ENCODE data around the gene PDYN. TPM values are rescaled to one million over a fixed set of nuclear protein-coding genes. Genes with fewer than 3 reads are reported as not detected.

PDYN gene
- total and polyA plus RNA-seq, 5 donors: not detected

- intact Hi-C loops (cut with DNase I): no loop called here
- Histone ChIP-seq H3K27ac (ENCODE audit: low read length) (no peak overlapping the region), H3K4me3 (ENCODE audit: low read length) (no peak overlapping the region), H3K27me3 (ENCODE audit: control insufficient read depth, insufficient read depth) (peaks cover 6% of the 10 kb centered on the region), H3K4me1 (ENCODE audit: control insufficient read depth, insufficient read depth, low read length) (no peaks in the 10 kb centered on the region), H3K9me3 (ENCODE audit: control insufficient read depth, low read length) (no peaks in the 10 kb centered on the region)
- DNase-seq (no peak), ATAC-seq (no peak)
- 16% methylated on average over 20 of the region's 20 CpGs for WGBS
Observed at GRCh38 chr20:2006452-2007361, 12.8 kb upstream of the PDYN start.

GRCh38 chr20:2005831-2006426, 12.1 kb upstream of the PDYN start:
- DNase-seq: peak; percentile 53 to 86 (median 82)
- WGBS: 20% methylated on average over 12 of the region's 12 CpGs
- ATAC-seq: peak in 1 of 2 donors; percentile 35
- H3K4me3 ChIP-seq (ENCODE audit: low read length): no peak overlapping the region
- H3K27me3 ChIP-seq (ENCODE audit: control insufficient read depth, insufficient read depth): peaks cover 8% of the 10 kb centered on the region
- H3K27ac ChIP-seq (ENCODE audit: low read length): no peak overlapping the region
- no peaks in the 10 kb centered on the region for H3K4me1 ChIP-seq (ENCODE audit: control insufficient read depth, insufficient read depth, low read length)
- H3K9me3 ChIP-seq (ENCODE audit: control insufficient read depth, low read length): no peaks in the 10 kb centered on the region
- intact Hi-C loops (cut with DNase I): no loop called here

- H3K4me3 ChIP-seq (ENCODE audit: low read length): no peak overlapping the region
- H3K4me1 ChIP-seq (ENCODE audit: control insufficient read depth, insufficient read depth, low read length): no peaks in the 10 kb centered on the region
- H3K9me3 ChIP-seq (ENCODE audit: control insufficient read depth, low read length): no peaks in the 10 kb centered on the region
- H3K27ac ChIP-seq (ENCODE audit: low read length): no peak overlapping the region
- DNase-seq (no peak), ATAC-seq (no peak)
- 93% methylated on average over 1 of the region's 1 CpG for WGBS
- intact Hi-C loops (cut with DNase I): no loop called here
- H3K27me3 ChIP-seq (ENCODE audit: control insufficient read depth, insufficient read depth): peaks cover 8% of the 10 kb centered on the region
Observed at GRCh38 chr20:2005359-2005758, 11.5 kb upstream of the PDYN start.

GRCh38 chr20:2004171-2004570, 10.3 kb upstream of the PDYN start:
- DNase-seq (no peak), ATAC-seq (no peak)
- intact Hi-C loops (cut with DNase I): no loop called here
- Histone ChIP-seq H3K27me3 (ENCODE audit: control insufficient read depth, insufficient read depth) (peaks cover 8% of the 10 kb centered on the region), H3K27ac (ENCODE audit: low read length) (no peak overlapping the region), H3K4me1 (ENCODE audit: control insufficient read depth, insufficient read depth, low read length) (no peaks in the 10 kb centered on the region), H3K4me3 (ENCODE audit: low read length) (no peak overlapping the region), H3K9me3 (ENCODE audit: control insufficient read depth, low read length) (no peaks in the 10 kb centered on the region)
- 17% methylated on average over 1 of the region's 1 CpG for WGBS

GRCh38 chr20:2002365-2002764, 8.5 kb upstream of the PDYN start:
- DNase-seq (no peak), ATAC-seq (no peak)
- no peak overlapping the region for H3K4me3 ChIP-seq (ENCODE audit: low read length)
- H3K4me1 ChIP-seq (ENCODE audit: control insufficient read depth, insufficient read depth, low read length): no peaks in the 10 kb centered on the region
- no peak overlapping the region for H3K27ac ChIP-seq (ENCODE audit: low read length)
- intact Hi-C loops (cut with DNase I): no loop called here
- 71% methylated on average over 4 of the region's 4 CpGs for WGBS
- H3K9me3 ChIP-seq (ENCODE audit: control insufficient read depth, low read length): no peaks in the 10 kb centered on the region
- H3K27me3 ChIP-seq (ENCODE audit: control insufficient read depth, insufficient read depth): peaks cover 5% of the 10 kb centered on the region

GRCh38 chr20:2001119-2001518, 7.3 kb upstream of the PDYN start:
- H3K27ac ChIP-seq (ENCODE audit: low read length): no peak overlapping the region
- H3K9me3 ChIP-seq (ENCODE audit: control insufficient read depth, low read length): no peaks in the 10 kb centered on the region
- DNase-seq (no peak), ATAC-seq (no peak)
- no peak overlapping the region for H3K4me3 ChIP-seq (ENCODE audit: low read length)
- intact Hi-C loops (cut with DNase I): no loop called here
- H3K4me1 ChIP-seq (ENCODE audit: control insufficient read depth, insufficient read depth, low read length): no peaks in the 10 kb centered on the region
- WGBS: 66% methylated on average over 3 of the region's 3 CpGs
- H3K27me3 ChIP-seq (ENCODE audit: control insufficient read depth, insufficient read depth): peaks cover 5% of the 10 kb centered on the region

GRCh38 chr20:2000285-2000684, 6.4 kb upstream of the PDYN start:
- no peaks in the 10 kb centered on the region for H3K4me1 ChIP-seq (ENCODE audit: control insufficient read depth, insufficient read depth, low read length)
- intact Hi-C loops (cut with DNase I): no loop called here
- WGBS: 65% methylated on average over 6 of the region's 6 CpGs

GRCh38 chr20:1998715-1999114, 4.9 kb upstream of the PDYN start:
- DNase-seq (no peak), ATAC-seq (no peak)
- H3K4me3 ChIP-seq (ENCODE audit: low read length): no peak overlapping the region
- no peaks in the 10 kb centered on the region for H3K9me3 ChIP-seq (ENCODE audit: control insufficient read depth, low read length)
- H3K27ac ChIP-seq (ENCODE audit: low read length): no peak overlapping the region
- H3K4me1 ChIP-seq (ENCODE audit: control insufficient read depth, insufficient read depth, low read length): no peaks in the 10 kb centered on the region
- WGBS: 51% methylated on average over 3 of the region's 3 CpGs
- intact Hi-C loops (cut with DNase I): no loop called here
- H3K27me3 ChIP-seq (ENCODE audit: control insufficient read depth, insufficient read depth): peaks cover 2% of the 10 kb centered on the region

More at GRCh38 chr20:2000285-2000684, 6.4 kb upstream of the PDYN start:
- ATAC-seq: no peak
- no peak for DNase-seq
- H3K4me3 ChIP-seq (ENCODE audit: low read length): no peak overlapping the region
- peaks cover 5% of the 10 kb centered on the region for H3K27me3 ChIP-seq (ENCODE audit: control insufficient read depth, insufficient read depth)
- no peak overlapping the region for H3K27ac ChIP-seq (ENCODE audit: low read length)
- H3K9me3 ChIP-seq (ENCODE audit: control insufficient read depth, low read length): no peaks in the 10 kb centered on the region

GRCh38 chr20:1998193-1998520, 4.3 kb upstream of the PDYN start:
- Histone ChIP-seq H3K9me3 (ENCODE audit: control insufficient read depth, low read length) (no peaks in the 10 kb centered on the region), H3K4me1 (ENCODE audit: control insufficient read depth, insufficient read depth, low read length) (no peaks in the 10 kb centered on the region), H3K27me3 (ENCODE audit: control insufficient read depth, insufficient read depth) (peaks cover 2% of the 10 kb centered on the region), H3K4me3 (ENCODE audit: low read length) (no peak overlapping the region), H3K27ac (ENCODE audit: low read length) (no peak overlapping the region)
- no peak for ATAC-seq
- 83% methylated on average over 4 of the region's 4 CpGs for WGBS
- intact Hi-C loops (cut with DNase I): no loop called here
- DNase-seq: no peak

GRCh38 chr20:1997483-1998192, 3.8 kb upstream of the PDYN start:
- peaks cover 2% of the 10 kb centered on the region for H3K27me3 ChIP-seq (ENCODE audit: control insufficient read depth, insufficient read depth)

More at GRCh38 chr20:1997483-1998192, 3.8 kb upstream of the PDYN start:
- WGBS: 76% methylated on average over 15 of the region's 15 CpGs
- Histone ChIP-seq H3K27ac (ENCODE audit: low read length) (no peak overlapping the region), H3K9me3 (ENCODE audit: control insufficient read depth, low read length) (no peaks in the 10 kb centered on the region), H3K4me3 (ENCODE audit: low read length) (no peak overlapping the region), H3K4me1 (ENCODE audit: control insufficient read depth, insufficient read depth, low read length) (no peaks in the 10 kb centered on the region)
- DNase-seq: no peak
- no peak for ATAC-seq
- intact Hi-C loops (cut with DNase I): no loop called here
